ENCODE measurements around the gene FRMD8.
A peak's percentile ranks its signal among the peaks of the same experiment; 100 is the strongest.
"Not testable (repeated sequence)": the region's sequence is repeated elsewhere in the genome, so short reads cannot be mapped to it uniquely, and the experiment has no call there.

The FRMD8 gene

DNA sequence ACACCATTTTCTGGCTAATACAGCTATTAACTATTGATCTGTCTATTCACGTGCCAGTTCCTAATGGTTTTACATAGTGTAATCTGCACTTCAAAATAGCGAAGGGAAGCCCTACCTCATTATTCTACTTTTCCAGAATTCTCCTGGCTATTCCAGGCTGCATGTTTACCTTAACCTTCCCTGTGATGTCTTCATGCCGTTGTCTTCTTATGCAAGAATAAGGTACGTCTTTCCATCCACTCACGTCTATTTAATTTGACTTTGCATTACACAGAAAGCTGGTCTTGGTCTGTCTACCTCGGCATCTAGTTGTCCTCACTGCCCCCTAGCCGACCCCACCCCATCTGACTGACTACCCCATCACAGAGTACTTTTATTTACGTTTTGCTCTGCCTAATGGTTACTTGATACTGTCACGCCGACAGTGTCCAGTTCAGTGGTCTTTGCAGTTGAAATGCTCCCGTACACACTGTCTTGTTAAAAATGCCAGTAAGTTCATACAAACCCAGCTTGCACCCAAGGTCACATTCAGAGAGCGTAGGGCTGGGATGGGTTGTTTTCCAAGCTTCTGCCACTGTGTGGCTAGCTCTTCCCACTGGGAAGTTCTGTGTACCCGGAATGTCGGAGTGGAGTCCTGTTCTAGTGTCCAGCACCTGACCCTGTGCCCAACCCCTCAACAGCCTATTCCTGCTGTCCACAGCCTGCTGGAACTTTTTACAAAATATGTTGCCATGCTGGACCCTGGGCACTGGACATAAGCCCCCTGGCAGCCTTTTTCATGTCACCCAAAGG is 51.2 kb downstream of the FRMD8 start:
- no peak for DNase-seq

DNA sequence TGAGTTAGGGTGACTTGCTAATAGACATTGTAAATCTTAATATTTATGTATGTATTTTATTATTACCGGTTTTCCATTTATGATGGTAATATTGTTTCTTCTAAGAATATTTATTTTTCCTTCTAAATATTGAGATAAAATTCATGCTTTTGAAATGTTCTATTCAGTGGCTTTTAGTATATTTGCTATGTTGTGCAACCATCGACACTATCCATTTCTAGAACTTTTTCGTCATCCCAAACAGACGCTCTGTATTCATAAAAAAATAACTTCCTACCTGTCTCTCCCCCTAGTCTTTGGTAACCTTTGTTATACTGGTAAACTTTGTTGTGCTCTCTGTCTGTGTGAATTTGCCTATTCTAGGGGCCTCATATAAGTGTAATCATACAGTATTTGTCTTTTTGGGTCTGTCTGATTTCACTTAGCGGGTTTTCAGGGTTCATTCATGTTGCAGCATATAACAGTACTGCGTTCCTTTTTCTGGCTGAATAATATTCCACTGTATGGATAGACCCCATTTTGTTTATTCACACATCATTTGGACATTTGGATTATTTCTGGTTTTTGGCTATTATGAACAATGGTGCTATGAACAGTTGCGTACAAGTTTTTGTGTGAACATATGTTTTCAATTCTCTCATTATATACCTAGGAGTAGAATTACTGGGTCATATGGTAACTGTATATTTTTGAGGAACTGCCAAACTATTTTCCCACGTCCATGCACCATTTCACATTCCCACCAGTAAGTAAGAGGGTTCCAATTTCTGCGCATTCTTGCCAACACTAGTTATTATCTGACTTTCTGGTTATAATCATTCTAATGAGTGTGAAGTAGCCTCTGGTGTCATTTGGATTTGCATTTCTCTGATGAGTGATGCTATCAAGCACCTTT is 52.1 kb downstream of the FRMD8 start:
- no peak for DNase-seq

DNA sequence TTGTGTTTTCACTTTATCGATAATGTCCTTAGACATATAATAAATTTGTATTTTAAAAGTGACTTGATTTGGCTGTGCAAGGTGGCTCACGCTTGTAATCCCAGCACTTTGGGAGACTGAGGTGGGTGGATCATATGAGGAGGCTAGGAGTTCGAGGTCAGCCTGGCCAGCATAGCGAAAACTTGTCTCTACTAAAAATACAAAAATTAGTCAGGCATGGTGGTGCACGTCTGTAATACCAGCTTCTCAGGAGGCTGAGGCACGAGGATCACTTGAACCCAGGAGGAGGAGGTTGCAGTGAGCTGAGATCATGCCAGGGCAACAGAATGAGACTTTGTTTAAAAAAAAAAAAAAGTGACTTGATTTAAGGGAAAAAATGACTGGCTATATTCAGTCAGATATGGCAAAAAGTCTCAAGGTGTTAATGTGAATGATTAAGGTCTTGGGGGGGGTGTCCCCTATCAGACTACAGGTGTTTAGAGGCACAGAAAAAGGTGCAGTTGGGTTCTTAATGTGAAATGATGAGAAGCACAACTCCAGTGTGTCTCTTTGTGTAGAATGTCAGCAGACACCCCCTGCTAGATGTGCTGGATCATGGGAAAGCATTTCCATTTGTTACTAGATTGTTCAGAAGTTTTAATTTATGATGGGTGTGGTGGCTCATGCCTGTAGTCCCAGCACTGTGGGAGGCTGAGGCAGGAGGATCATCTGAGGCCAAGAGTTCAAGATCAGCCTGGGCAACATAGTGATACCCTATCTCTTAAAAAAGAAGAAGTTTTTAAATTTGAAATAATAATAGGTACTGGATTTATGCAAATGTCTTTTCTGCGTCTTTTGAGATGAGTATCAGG is 53.1 kb downstream of the FRMD8 start:
- DNase-seq: no peak

DNA sequence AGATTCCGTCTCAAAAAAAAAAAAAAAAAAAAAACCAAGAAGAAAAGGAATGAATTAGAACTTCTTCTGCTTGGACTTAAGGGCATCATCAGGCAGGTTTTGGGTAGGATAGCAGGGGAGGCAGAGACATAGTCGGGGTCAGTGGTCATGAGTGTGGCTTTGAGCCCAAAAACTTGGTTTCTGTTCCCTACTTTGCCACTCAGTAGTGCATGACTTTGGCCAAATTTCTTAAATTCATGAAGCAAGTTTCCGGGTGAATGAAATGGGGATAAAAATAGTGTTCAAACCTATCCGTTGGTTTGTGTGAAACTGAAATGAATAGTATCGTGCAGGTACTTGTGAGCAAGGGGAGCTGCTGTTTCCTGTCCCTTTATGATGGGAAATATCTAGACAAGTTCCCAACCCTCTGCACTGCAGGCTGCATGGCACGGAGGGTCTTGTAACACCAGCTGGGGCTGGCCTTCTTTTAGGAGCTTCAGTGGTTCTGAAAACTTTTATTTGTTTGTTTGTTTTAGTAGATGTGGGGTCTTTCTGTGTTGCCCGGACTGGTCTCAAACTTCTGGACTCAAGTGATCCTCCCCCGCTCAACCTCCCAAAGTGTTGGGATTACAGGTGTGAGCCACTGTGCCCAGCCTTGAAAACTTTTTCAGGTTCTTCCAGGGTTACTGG is 54.5 kb downstream of the FRMD8 start:
- no peak for DNase-seq

DNA sequence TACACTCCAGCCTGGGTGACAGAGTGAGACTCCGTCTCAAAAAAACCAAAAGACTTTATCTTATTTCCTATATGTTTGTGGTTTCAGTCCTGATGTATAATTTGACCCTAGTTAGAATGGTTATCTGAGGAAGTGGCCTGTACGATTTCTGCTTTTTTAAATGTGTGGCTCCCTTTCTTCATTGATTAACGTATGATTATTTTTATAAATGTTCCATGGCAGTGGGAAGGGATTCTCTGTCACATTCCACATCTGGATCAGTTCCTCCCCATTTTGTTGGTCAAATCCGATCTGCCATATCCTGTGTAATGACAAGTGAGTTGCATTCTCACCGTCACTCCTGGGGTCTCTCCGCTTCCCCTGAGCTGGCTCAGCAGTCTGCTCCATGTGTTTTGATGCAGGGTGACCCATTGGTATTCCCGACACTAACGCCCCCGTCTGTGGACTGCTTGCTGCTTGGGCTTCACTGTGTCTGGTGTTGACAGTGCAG is 56.5 kb downstream of the FRMD8 start:
- no peak for DNase-seq

DNA sequence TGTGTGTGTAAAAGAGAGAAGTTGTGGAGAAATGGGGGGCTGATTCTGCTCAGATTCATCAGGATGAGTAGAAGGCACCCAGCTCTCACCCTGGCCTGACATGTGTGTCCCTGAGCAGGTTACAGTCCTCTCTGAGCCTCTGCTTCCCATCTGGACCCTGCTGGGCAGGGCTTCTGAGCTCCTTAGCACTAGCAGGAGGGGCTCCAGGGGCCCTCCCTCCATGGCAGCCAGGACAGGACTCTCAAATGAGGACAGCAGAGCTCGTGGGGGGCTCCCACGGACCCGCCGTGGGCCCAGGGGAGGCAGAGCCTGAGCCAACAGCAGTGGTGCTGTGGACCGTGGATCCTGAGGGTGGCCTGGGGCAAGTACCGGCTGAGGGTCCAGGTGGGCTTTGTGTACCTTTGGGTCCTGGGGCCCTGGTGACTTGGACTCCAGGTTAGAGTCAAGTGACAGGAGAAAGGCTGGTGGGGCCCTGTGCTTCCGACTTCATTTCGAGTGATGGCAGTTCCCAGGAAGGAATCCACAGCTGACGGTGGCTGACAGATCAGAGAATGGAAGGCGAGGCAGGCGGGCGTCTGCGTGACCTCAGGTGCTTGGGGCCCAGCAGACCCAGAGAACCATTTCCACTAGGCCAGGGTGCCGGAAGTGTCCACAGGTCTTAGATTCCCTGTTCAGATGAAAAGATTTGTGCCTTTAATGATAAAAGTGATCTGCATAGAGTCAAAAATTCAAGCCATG is 58.0 kb downstream of the FRMD8 start:
- no peak for DNase-seq

DNA sequence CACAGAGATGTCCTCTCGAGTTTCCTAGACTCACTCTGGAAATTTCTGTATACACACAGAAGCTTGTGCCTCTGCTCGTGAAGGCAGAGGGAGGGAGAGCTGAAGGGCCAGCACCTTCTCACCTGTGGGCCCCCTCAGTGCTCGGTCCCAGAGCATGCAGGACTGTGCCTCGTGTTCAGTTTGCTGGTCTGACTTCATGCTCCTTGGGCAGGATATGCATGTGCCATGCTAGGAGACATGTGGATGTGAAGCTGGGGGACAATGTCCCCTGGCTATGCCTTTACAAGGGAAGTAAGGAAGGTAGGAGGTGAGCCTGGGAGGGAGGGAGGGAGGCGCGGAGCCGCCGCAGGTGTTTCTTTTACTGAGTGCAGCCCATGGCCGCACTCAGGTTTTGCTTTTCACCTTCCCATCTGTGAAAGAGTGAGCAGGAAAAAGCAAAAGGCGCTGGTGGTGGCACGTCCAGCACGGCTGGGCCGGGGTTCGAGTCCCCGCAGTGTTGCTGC is 58.7 kb downstream of the FRMD8 start:
- no peak for DNase-seq

DNA sequence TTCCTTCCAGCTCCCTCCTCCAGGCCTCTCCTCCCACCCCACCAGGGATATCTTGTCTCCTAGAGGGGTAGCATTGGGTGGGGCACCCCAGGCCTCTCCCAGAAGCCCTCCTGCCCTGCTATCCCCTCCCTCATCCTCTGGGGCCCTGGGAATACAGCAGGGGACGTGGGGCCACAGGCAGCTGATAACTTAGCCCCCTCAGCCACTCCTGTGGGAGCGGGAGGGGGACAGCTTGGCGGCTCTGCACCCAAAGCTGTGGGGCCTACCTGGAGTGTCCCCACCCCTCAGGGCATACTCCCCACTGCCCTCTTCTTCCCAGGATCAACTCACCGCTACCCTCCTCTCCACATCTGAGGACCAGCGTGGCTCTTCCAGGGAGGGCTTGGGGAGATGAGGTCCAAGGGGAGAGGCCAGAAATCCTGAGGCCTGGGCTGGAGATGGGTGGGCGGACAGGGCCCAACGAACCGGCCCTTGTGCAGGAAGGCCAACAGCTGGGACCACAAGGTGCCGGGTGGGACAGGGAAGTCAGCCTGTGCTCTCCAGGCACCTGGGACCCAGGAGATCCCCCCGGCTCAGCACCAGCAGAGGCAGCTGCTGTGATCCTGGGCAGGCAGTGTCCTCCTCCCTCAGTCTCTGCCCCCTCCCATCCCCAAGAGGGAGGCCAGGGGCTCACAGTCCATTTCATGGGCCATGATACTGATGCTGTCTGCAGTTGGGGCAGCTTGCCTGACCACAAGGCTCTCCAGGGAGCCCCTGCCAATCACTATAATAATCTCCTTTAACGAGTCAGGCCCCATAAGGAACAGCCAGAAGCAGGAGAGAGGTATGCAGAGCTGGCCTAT is 59.4 kb downstream of the FRMD8 start:
- no peak for DNase-seq

DNA sequence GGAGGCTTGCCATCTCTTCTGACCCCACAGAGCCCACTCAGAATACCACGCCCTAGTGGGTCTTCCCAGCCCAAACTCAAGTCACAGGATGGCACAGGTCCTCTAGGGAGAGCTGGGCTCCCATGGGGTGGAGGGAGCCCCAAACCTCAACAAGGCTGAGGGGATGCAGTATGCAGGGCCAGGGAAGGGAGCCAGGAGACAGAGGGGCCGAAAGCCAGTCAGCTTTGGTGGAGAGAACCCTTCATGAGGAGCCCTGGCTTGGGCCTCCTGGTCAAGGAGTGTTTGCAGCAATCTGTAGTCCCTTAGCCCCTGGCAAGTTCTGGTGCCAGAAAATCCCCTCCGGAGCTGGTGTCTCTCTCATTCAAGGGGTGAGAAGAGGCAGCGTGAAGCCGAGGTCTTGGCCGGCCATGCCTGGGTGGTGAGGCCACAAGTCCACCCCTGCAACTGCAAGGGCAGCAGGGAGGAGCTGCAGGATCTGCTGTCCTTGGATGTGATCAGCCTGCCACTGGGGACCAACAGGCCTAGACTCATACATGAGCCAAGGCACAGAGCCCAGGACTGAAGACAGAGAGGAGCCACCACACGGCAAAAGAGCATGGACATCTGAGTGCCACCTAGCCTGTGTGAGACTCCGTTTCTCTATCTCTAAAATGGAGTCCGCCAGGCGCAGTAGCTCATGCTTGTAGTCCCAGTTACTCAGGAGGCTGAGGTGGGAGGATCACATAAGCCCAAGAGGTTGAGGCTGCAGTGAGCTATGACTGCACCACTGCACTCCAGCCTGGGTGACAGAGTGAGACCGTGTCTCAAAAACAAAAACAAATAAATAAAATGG is 60.2 kb downstream of the FRMD8 start:
- DNase-seq: no peak

DNA sequence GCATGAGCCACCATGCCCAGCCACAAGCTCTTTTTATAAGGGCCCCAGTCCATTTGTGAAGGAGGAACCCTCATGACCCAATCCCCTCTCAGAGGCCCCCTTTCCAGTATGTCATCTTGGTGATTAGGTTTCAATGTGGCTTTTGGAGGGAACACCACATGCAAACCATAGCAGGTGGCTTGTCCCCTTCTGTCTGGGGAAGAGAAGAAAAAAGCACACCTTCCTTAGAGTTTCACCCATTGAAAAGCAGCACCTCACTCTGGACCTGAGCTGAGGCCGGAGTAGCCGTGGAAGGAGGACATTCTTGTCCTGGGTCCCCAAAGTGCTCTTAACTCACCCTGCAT is 61.6 kb downstream of the FRMD8 start:
- DNase-seq: no peak

DNA sequence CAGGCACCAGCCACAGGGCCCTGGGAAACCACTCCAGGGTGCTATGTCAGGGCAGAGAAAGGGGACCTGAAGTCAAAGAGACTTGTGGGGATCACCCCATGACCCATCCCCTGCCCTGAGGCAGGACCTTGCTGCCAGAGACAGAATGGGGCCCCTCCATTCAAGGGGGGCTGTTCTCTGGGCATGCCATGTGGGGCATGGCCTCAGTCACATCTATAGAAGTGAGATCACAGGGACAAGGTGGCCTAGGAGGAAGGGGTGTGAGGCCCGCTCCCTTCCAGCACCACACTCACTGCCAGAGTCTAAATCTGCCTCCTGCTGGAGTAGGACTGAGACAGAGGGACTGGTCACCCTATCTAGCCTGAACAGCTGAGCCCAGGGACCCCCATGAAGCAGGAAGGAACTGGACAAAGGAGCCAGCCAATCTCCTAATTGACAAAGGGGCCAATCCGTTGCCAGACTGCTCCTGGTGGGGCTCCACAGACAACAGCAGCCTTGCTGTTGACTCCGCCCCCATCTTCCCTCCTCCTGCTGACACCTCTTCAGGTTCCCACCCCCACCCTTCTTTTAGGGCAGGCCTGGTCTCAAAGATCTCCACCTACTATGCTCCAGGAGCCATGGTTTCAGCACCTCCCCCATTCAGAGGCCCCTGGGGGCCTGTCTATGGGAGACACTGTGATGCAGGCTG is 62.1 kb downstream of the FRMD8 start:
- DNase-seq: no peak

DNA sequence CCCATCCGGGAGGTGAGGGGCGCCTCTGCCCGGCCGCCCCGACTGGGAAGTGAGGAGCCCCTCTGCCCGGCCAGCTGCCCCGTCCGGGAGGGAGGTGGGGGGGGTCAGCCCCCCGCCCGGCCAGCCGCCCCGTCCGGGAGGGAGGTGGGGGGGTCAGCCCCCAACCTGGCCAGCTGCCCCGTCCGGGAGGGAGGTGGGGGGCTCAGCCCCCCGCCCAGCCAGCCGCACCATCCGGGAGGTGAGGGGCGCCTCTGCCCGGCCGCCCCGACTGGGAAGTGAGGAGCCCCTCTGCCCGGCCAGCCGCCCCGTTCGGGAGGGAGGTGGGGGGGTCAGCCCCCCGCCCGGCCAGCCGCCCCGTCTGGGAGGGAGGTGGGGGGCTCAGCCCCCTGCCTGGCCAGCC is 64.9 kb downstream of the FRMD8 start:
- DNase-seq: not testable (repeated sequence)

DNA sequence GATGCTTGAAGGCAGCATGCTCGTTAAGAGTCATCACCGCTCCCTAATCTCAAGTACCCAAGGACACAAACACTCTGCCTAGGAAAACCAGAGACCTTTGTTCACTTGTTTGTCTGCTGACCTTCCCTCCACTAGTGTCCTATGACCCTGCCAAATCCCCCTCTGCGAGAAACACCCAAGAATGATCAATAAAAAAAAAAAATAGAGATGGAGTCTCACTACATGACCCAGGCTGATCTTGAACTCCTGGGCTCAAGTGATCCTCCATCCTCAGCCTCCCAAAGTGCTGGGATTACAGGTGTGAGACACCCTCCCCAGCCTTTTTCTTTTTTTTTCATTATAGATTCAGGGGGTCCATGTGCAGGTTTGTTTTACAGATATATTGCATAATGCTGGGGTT is 65.8 kb downstream of the FRMD8 start:
- not testable (repeated sequence) for DNase-seq

DNA sequence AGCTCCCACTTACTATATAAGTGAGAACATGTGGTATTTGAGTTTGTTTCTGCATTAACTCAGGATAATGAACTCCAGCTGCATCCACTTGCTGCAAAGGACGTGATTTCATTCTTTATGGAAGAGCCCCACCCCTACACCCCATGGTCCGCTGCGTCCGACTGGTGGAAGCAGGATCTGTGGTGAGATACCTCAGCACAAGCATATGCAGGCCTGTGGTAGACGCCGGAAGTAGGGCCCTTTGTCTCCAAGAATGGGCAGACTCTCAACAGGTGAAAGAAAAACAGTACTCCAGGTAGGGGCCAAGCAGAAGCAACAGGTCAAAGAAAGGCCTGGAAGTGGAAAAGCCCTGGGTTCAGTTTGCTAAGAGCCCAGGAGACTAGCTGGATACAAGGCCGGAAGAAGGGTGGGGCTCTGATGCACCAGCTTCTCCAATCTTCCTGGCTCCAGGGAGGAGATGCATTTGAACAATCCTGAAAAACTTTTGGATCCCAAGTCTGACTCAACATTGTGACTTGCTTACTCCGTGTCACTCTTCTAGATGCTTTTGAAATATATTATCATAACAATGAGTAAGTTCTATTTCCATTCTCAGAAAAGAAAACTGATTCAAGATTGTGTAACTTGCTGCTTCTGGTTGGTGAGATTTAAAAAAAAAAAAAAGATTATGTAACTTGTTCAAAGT is 66.5 kb downstream of the FRMD8 start:
- no peak for DNase-seq

DNA sequence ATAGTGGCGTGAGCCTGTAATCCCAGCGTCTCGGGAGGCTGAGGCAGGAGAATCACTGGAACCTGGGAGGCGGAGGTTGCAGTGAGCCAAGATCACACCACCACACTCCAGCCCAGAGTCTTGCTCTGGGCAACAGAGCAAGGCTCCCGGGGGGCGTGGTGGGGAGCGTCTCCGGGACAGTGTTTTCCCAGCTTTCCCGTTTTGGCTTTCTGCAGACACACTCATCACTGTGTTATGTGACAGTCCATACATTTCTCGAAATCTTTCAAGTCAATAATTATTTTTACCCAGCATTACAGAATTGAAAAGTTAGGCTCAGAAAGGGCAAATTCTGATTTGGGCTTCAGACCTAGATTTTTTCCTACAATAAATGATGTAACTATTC is 67.9 kb downstream of the FRMD8 start:
- no peak for DNase-seq

DNA sequence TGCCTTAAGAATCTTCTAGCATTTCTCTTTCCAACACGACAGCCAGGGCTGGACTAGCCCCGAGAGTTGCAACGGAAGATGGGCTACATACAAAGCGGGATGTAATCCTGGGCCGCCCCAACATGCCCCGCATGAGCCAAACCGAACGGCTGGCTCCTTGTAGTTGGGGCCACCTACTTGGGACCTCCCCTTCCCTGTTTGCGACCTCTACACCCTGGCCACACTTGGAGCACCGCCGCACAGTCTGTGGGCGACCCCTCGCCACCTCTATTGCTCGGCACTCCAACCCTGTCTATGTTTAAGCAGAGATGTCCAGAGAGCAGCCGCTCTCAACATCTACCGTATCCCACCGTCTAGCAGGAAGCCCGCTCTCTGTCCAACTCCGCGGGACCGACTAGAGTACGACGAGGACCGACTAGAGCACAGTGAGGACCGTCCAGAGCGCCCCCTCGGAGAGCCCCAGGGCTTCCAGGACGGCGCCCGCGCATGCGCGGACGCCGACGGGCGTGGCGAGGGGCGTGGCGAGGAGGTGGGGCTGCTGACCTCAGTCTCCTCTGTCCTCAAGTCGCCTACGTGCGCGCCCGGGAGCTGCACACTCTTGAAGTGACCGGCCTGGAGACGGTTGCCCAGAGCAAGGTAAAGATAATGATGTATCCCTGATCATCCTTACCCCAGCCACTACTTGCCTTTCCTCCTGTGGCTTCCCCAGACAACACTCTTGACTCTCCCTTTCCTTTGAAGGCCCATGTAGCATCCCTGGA is 68.4 kb downstream of the FRMD8 start:
- DNase-seq: peak; percentile 46

DNA sequence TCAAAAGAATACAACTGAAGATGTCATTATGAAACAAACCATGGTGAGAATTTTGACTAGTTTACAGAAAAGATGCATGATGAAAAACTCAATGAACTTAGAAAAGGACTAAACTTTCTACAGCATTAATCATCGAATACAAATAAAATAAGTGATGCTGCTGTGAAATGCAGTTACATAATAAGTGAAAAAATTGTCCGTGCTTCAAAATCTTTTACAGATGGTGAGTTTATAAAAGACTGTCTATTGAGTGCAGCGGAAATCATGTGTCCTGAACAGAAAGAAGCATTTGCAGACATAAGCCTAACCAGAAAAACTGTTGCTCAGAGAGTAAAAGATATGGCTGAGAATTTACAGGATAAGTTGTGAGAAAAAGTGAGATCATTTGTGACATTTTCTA is 70.0 kb downstream of the FRMD8 start:
- no peak for DNase-seq

DNA sequence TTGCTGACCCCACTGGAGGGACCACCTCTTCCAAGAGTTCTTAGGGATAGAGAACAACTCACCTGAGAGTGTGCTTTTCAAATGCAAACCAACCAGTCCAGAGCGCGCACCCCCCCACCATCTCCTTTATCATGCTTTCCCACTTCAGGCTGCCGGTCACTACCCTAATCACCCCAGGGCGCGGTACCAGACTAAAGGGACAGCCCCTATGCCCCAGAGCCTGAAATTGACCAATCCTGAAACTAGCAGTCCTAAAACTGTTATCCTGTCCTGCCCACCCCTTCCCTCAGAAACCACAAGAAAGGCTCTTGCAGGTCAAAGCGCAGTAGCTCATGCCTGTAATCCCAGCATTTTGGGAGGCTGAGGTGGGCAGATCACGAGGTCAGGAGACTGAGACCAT is 73.1 kb downstream of the FRMD8 start:
- DNase-seq: no peak

Measured in NCI-H1694 treated with DMSO at 0.1 percent for 48 hours (cell line).